OCI-LY1 (cell line): ENCODE data around the gene OCIAD1.

ENCODE experiments used
- H2AFZ ChIP-seq: fragments of 200-600 bp; sonication (generic), shearing (Covaris generic); 2 replicates; pipeline ENCODE4 v1.6.0; 2014; ENCODE audit warnings: antibody characterized with exemption, mild to moderate bottlenecking, low read length
- H3F3A ChIP-seq: fragments of 200-600 bp; sonication (generic), shearing (Covaris generic); 2 replicates; pipeline ENCODE4 v1.6.0; 2014; ENCODE audit warnings: mild to moderate bottlenecking, antibody characterized with exemption, low read length, moderate library complexity; ENCODE audit not compliant: insufficient read depth
- H3K27ac ChIP-seq: fragments of 200-600 bp; sonication (generic); 2 replicates; pipeline ENCODE4 v1.5.1; 2014; ENCODE audit warnings: low read length, mixed run types, mild to moderate bottlenecking, low read depth; ENCODE audit not compliant: poor library complexity, severe bottlenecking
- H3K27me3 ChIP-seq: fragments of 200-600 bp; sonication (generic); 2 replicates; pipeline ENCODE4 v1.6.0; 2014; ENCODE audit warnings: antibody characterized with exemption, mild to moderate bottlenecking, low read length, moderate library complexity; ENCODE audit not compliant: insufficient read depth
- H3K36me3 ChIP-seq: fragments of 200-600 bp; sonication (generic); 2 replicates; pipeline ENCODE4 v1.6.1; 2014; ENCODE audit warnings: mild to moderate bottlenecking, antibody characterized with exemption, low read length, moderate library complexity, mixed read lengths; ENCODE audit not compliant: insufficient read depth
- H3K4me1 ChIP-seq: fragments of 200-600 bp; sonication (generic); 2 replicates; pipeline ENCODE4 v1.5.1; 2014; ENCODE audit warnings: mild to moderate bottlenecking, low read length, moderate library complexity; ENCODE audit not compliant: insufficient read depth, severe bottlenecking
- H3K4me2 ChIP-seq: fragments of 200-600 bp; sonication (generic), shearing (Covaris generic); 2 replicates; pipeline ENCODE4 v1.6.1; 2014; ENCODE audit warnings: low read length
- H3K4me3 ChIP-seq: fragments of 200-600 bp; sonication (generic); 2 replicates; pipeline ENCODE4 v1.5.1; 2014; ENCODE audit warnings: low read length, low read depth, mild to moderate bottlenecking, mixed read lengths; ENCODE audit not compliant: poor library complexity, severe bottlenecking
- H3K79me2 ChIP-seq: fragments of 200-600 bp; shearing (Covaris generic); 2 replicates; pipeline ENCODE4 v1.6.1; 2016; ENCODE audit warnings: mixed run types, low read length, mixed read lengths; ENCODE audit not compliant: insufficient read depth
- H3K9ac ChIP-seq: fragments of 200-600 bp; sonication (generic), shearing (Covaris generic); 2 replicates; pipeline ENCODE4 v1.6.1; 2014; ENCODE audit warnings: mild to moderate bottlenecking, low read length, mixed read lengths
- H3K9me2 ChIP-seq: fragments of 200-600 bp; sonication (generic), shearing (Covaris generic); 2 replicates; pipeline ENCODE4 v1.6.1; 2014; ENCODE audit warnings: low read depth, mild to moderate bottlenecking, low read length, mixed read lengths
- H3K9me3 ChIP-seq: fragments of 200-600 bp; shearing (Covaris generic); 2 replicates; pipeline ENCODE4 v1.6.1; 2014; ENCODE audit warnings: low read length, mixed read lengths
- H4K20me1 ChIP-seq: fragments of 200-600 bp; sonication (generic), shearing (Covaris generic); 2 replicates; pipeline ENCODE4 v1.6.0; 2016; ENCODE audit warnings: mild to moderate bottlenecking, low read length; ENCODE audit not compliant: insufficient read depth
- CTCF ChIP-seq: fragments of 200-600 bp; sonication (generic), shearing (Covaris generic); IDR thresholded peaks from 2 replicates; pipeline ENCODE4 v1.5.1; 2017; ENCODE audit warnings: mild to moderate bottlenecking, antibody characterized with exemption, low read length, moderate library complexity, mixed read lengths
- EZH2 ChIP-seq: fragments of 200-600 bp; sonication (generic), shearing (Covaris generic); IDR thresholded peaks from 2 replicates; pipeline ENCODE4 v1.8.0; 2017; ENCODE audit warnings: borderline replicate concordance, mixed run types, mild to moderate bottlenecking, antibody characterized with exemption, low read length, moderate library complexity, mixed read lengths

Gene OCIAD1

GRCh38 chr4:48786549-48786948, 44.3 kb upstream of the OCIAD1 start:
- Histone ChIP-seq H3K9me2 (no peaks in the 10 kb centered on the region), H3K4me1 (peaks cover 1% of the 10 kb centered on the region), H3K9ac (no peak overlapping the region), H3K27me3 (no peaks in the 10 kb centered on the region), H3K27ac (no peak overlapping the region), H3K36me3 (no peaks in the 10 kb centered on the region), H3K4me2 (no peak overlapping the region), H3K4me3 (no peak overlapping the region), H2AFZ (no peak overlapping the region), H3K9me3 (no peaks in the 10 kb centered on the region), H3F3A (peaks cover 3% of the 10 kb centered on the region; the same call in 1 of the 2 replicates), H3K79me2 (no peaks in the 10 kb centered on the region), H4K20me1 (no peaks in the 10 kb centered on the region)
- TF ChIP-seq CTCF (no peak), EZH2 (no peak)

GRCh38 chr4:48787056-48787455, 43.8 kb upstream of the OCIAD1 start:
- H3K27ac ChIP-seq = no peak overlapping the region
- no peaks in the 10 kb centered on the region for H3K27me3 ChIP-seq
- TF ChIP-seq EZH2 = no peak
- no peak for TF ChIP-seq CTCF
- H3K36me3 ChIP-seq = no peaks in the 10 kb centered on the region
- no peak overlapping the region for H3K9ac ChIP-seq
- H3K4me1 ChIP-seq = peaks cover 3% of the 10 kb centered on the region
- no peaks in the 10 kb centered on the region for H3K9me2 ChIP-seq
- H3F3A ChIP-seq = no peaks in the 10 kb centered on the region
- no peaks in the 10 kb centered on the region for H4K20me1 ChIP-seq
- H3K79me2 ChIP-seq = no peaks in the 10 kb centered on the region
- H3K4me3 ChIP-seq = no peak overlapping the region
- H3K4me2 ChIP-seq = no peak overlapping the region
- H2AFZ ChIP-seq = no peak overlapping the region
- no peaks in the 10 kb centered on the region for H3K9me3 ChIP-seq

GRCh38 chr4:48790561-48790960, 40.3 kb upstream of the OCIAD1 start:
- peaks cover 11% of the 10 kb centered on the region for H3K4me1 ChIP-seq
- H3K9me3 ChIP-seq = no peaks in the 10 kb centered on the region
- no peaks in the 10 kb centered on the region for H3K27me3 ChIP-seq
- no peak overlapping the region for H3K4me3 ChIP-seq
- no peaks in the 10 kb centered on the region for H3K9me2 ChIP-seq
- no peaks in the 10 kb centered on the region for H3K36me3 ChIP-seq
- no peak overlapping the region for H3K27ac ChIP-seq
- no peak overlapping the region for H3K9ac ChIP-seq
- H3K79me2 ChIP-seq = no peaks in the 10 kb centered on the region
- TF ChIP-seq CTCF (no peak), EZH2 (no peak)
- H3F3A ChIP-seq = no peaks in the 10 kb centered on the region
- H2AFZ ChIP-seq = no peak overlapping the region
- no peaks in the 10 kb centered on the region for H4K20me1 ChIP-seq
- H3K4me2 ChIP-seq = no peak overlapping the region
